GM12878 (cell line): ENCODE data around the gene COG1. TPM values are rescaled to one million over a fixed set of nuclear protein-coding genes. Genes with fewer than 3 reads are reported as not detected.
"Not testable (repeated sequence)": the region's sequence is repeated elsewhere in the genome, so short reads cannot be mapped to it uniquely, and the experiment has no call there.

Source experiments
- ATAC-seq: fragments of 200-7000 bp; cut with Tn5 transposase; 3 replicates; pipeline ENCODE4 v1.9.1; 2020; ENCODE audit warnings: mild to moderate bottlenecking, moderate library complexity
- BruUV-seq: library from RNA; stranded (reverse); fragments of 400-500 nt; replicated peaks from 2 replicates; lab custom pipeline; 2021; lab: Mats Ljungman, UMichigan
- CTCF ChIA-PET: fragments of 300-600 bp; sonication (Branson Sonifier 250); formaldehyde crosslinking; extraction: SDS; loops from one replicate; lab custom pipeline; 2021; ENCODE audit warnings: inconsistent platforms; lab: Yijun Ruan, JAX
- POLR2A ChIA-PET: fragments of 350-600 bp; formaldehyde crosslinking; extraction: SDS; loops from one replicate; lab custom pipeline; 2021; ENCODE audit warnings: inconsistent platforms; lab: Charles Lee
- RAD21 ChIA-PET: fragments of 300-600 bp; sonication (Branson Sonifier 250); formaldehyde crosslinking; loops from one replicate; lab custom pipeline; 2023; ENCODE audit warnings: antibody characterized with exemption; ENCODE audit not compliant: unreplicated experiment; lab: Charles Lee
- SMC1A ChIA-PET: fragments of 300-600 bp; sonication (Branson Sonifier 250); formaldehyde crosslinking; loops from one replicate; lab custom pipeline; 2023; ENCODE audit not compliant: unreplicated experiment, uncharacterized antibody; lab: Charles Lee
- DNase-seq: peaks from one replicate; pipeline ENCODE4 v3.0.0-alpha.2; 2011; ENCODE audit warnings: low read depth, low spot score
- FAIRE-seq: peaks from 3 replicates; lab custom pipeline; 2011; peaks lifted over from hg19 to GRCh38; lab: Jason Lieb, UNC
- H2AFZ ChIP-seq: 2 replicates; pipeline ENCODE4 v1.6.0; 2011; ENCODE audit warnings: low read depth, low read length, control low read depth; ENCODE audit not compliant: control insufficient read depth
- H3K27ac ChIP-seq: 2 replicates; pipeline ENCODE4 v1.5.1; 2011; ENCODE audit warnings: control low read depth; ENCODE audit not compliant: control insufficient read depth, insufficient read depth
- H3K27me3 ChIP-seq, 2 experiments: replicated peaks in 1 of 2; 2 replicates each; pipeline versions ENCODE4 v1.6.0 to v1.6.1; 2011; ENCODE audit warnings: low read length in 1 of 2; ENCODE audit not compliant: control insufficient read depth in 2 of 2, insufficient read depth in 2 of 2
- H3K36me3 ChIP-seq, 2 experiments: 2 replicates each; pipeline ENCODE4 v1.5.1; 2011; ENCODE audit warnings: low read length in 1 of 2; ENCODE audit not compliant: control insufficient read depth in 2 of 2, insufficient read depth in 2 of 2
- H3K4me1 ChIP-seq: 2 replicates; pipeline ENCODE4 v1.6.1; 2011; ENCODE audit warnings: mild to moderate bottlenecking, low read length, moderate library complexity, mixed read lengths; ENCODE audit not compliant: control insufficient read depth, insufficient read depth
- H3K4me2 ChIP-seq: 2 replicates; pipeline ENCODE4 v1.6.0; 2011; ENCODE audit warnings: control low read depth; ENCODE audit not compliant: control insufficient read depth, insufficient read depth
- H3K4me3 ChIP-seq: fragments of 200-600 bp; sonication (generic); 2 replicates; pipeline ENCODE4 v1.5.1; 2016
- H3K79me2 ChIP-seq: 2 replicates; pipeline ENCODE4 v1.6.0; 2011; ENCODE audit warnings: low read length; ENCODE audit not compliant: control insufficient read depth, insufficient read depth
- H3K9ac ChIP-seq: 2 replicates; pipeline ENCODE4 v1.8.0; 2011; ENCODE audit warnings: low read length, control low read depth, mixed read lengths; ENCODE audit not compliant: control insufficient read depth, insufficient read depth
- H3K9me3 ChIP-seq: replicated peaks from 3 replicates; pipeline ENCODE4 v1.5.1; 2011; ENCODE audit warnings: mild to moderate bottlenecking, low read length; ENCODE audit not compliant: control insufficient read depth, insufficient read depth
- H4K20me1 ChIP-seq: 2 replicates; pipeline ENCODE4 v1.6.0; 2011; ENCODE audit not compliant: control insufficient read depth, insufficient read depth
- BCL3 ChIP-seq: IDR thresholded peaks from 2 replicates; pipeline ENCODE4 v1.6.1; 2011; ENCODE audit warnings: borderline replicate concordance, low read depth, mild to moderate bottlenecking, moderate library complexity, low read length; ENCODE audit not compliant: insufficient read depth, poor library complexity, severe bottlenecking
- CBX5 ChIP-seq: sonication (generic); IDR thresholded peaks from 2 replicates; pipeline ENCODE4 v1.6.1; 2016; ENCODE audit warnings: low read depth, moderate library complexity, mild to moderate bottlenecking, inconsistent platforms
- CEBPB ChIP-seq, 2 experiments: fragments of 150-350 bp in 1 of 2; IDR thresholded peaks; 2 replicates each; pipeline ENCODE4 v1.6.1; 2012 to 2014; ENCODE audit warnings: low read depth in 2 of 2, low read length in 2 of 2, borderline replicate concordance in 1 of 2, inconsistent platforms in 1 of 2
- CHD4 ChIP-seq: fragments of 200-600 bp; sonication (generic); IDR thresholded peaks from 2 replicates; pipeline ENCODE4 v1.6.1; 2016; ENCODE audit warnings: mild to moderate bottlenecking
- CREB1 ChIP-seq: IDR thresholded peaks from 2 replicates; pipeline ENCODE4 v1.6.1; 2012; ENCODE audit warnings: low read depth, mild to moderate bottlenecking, inconsistent platforms
- EED ChIP-seq: sonication (generic); IDR thresholded peaks from 2 replicates; pipeline ENCODE4 v1.6.1; 2016; ENCODE audit warnings: antibody characterized with exemption, low read depth
- MEF2A ChIP-seq: IDR thresholded peaks from 2 replicates; pipeline ENCODE4 v1.6.1; 2011; ENCODE audit warnings: low read depth, mild to moderate bottlenecking, low read length, moderate library complexity; ENCODE audit not compliant: insufficient read depth
- NFYA ChIP-seq: IDR thresholded peaks from 2 replicates; pipeline ENCODE4 v1.6.1; 2011; ENCODE audit warnings: low read depth, mild to moderate bottlenecking, low read length, improper control_type of control experiment, borderline replicate concordance
- NR2C2 ChIP-seq: IDR thresholded peaks from 2 replicates; pipeline ENCODE4 v1.6.1; 2011; ENCODE audit warnings: borderline replicate concordance, low read depth; ENCODE audit not compliant: control insufficient read depth, insufficient read length
- PAX5 ChIP-seq: IDR thresholded peaks from 2 replicates; pipeline ENCODE4 v1.6.1; 2011; ENCODE audit warnings: low read depth, low read length, borderline replicate concordance
- POU2F2 ChIP-seq: IDR thresholded peaks from 3 replicates; pipeline ENCODE4 v1.6.1; 2011; ENCODE audit warnings: low read depth, mild to moderate bottlenecking, low read length, borderline replicate concordance
- ZBED1 ChIP-seq: IDR thresholded peaks from 2 replicates; pipeline ENCODE4 v1.6.1; 2016; ENCODE audit warnings: borderline replicate concordance
- ZNF274 ChIP-seq: IDR thresholded peaks from one replicate; pipeline ENCODE4 v1.8.0; 2011; ENCODE audit not compliant: insufficient read length, insufficient read depth
- ZSCAN29 ChIP-seq: fragments of 450-650 bp; IDR thresholded peaks from 2 replicates; pipeline ENCODE4 v1.6.1; 2017; ENCODE audit warnings: mild to moderate bottlenecking, moderate library complexity
- WGBS: methylation state at CpG from one replicate; pipeline ENCODE4 v1.1.6; 2016; ENCODE audit warnings: low lambda C conversion rate; ENCODE audit not compliant: insufficient replicate concordance, insufficient coverage; ENCODE audit errors: missing lambda C conversion rate; 5-methylcytosine and 5-hydroxymethylcytosine counted together
- in situ Hi-C: fragments of 300-500 bp; cut with MboI; formaldehyde crosslinking; loops from 9 replicates; pipeline ENCODE4 v1.14.3; 2018; ENCODE audit warnings: mixed read lengths
- intact Hi-C: fragments of 100-400 bp; cut with micrococcal nuclease; formaldehyde crosslinking; loops from one replicate; pipeline ENCODE4 v1.14.2; 2022; ENCODE audit not compliant: unreplicated experiment
- polyA plus RNA-seq, 11 experiments: library from polyadenylated mRNA; depleted of rRNA in 4 of 11; unstranded in 6 of 11; stranded (reverse) in 5 of 11; fragments of >200 nt; fragmentation: Nextera tagmentation in 4 of 11; fragmentation: Illumina TruSeq in 1 of 11; extraction: Ambion mirVana in 4 of 11; extraction: Trizol in 1 of 11; gene quantifications; 1 replicate in 1 of 11; 2 replicates in 10 of 11; pipeline versions ENCODE4 v1.2.1 to v1.2.3, GENCODE V29; 2011 to 2016; ENCODE audit warnings: inconsistent platforms in 2 of 11, missing spikeins in 2 of 11, low read depth in 1 of 11
- total RNA-seq, 4 experiments: library from RNA; depleted of rRNA in 3 of 4; stranded (reverse); fragments of >200 nt in 3 of 4; fragmentation: Illumina TruSeq in 1 of 4; extraction: Trizol in 1 of 4; gene quantifications; 2 replicates each; pipeline versions ENCODE4 v1.2.1 to v1.2.3, GENCODE V29; 2013 to 2021

The COG1 gene
- total and polyA plus RNA-seq, 10 of the 15 experiments (the other 5 are each of a cell fraction or from before 2014, with no cell fraction given) = 10.5 to 24.1 (median 18.1) TPM

DNA sequence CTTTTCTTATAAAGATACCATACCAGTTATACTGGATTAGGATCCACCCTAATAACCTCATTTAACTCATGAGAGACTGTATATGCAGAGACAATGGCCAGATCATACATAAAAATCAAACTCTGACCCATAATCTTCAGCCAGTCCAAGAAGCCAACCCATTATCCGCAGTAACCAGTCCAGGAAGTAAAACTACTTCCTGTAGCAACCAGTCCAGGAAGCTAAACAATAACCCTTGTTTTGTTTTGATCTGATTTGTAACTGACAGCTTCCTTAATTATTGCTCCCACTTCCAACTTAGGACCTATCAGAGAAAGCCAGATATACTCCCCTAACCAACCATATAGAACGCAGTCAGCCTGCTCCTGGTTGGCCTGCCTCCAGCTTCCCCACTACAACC, 47.2 kb upstream of the COG1 start:
- Histone ChIP-seq H3K36me3 (no peaks in the 10 kb centered on the region), H4K20me1 (no peaks in the 10 kb centered on the region), H3K27ac (no peak overlapping the region), H3K4me1 (no peaks in the 10 kb centered on the region), H3K79me2 (no peaks in the 10 kb centered on the region), H3K9me3 (peaks cover 11% of the 10 kb centered on the region), H3K9ac (no peak overlapping the region), H3K4me3 (no peak overlapping the region), H2AFZ (no peak overlapping the region), H3K27me3 (no peaks in the 10 kb centered on the region), H3K4me2 (no peak overlapping the region)
- 92% methylated on average over 2 of the region's 2 CpGs for WGBS
- SMC1A ChIA-PET = interaction anchor here (0.6 to 1.1 kb wide), 2 partner anchors 11 to 39 kb away, joined by 4 read pairs; no protein-coding TSS in a partner anchor
- RAD21 ChIA-PET = no interaction called here
- POLR2A ChIA-PET = interaction anchor here (0.7 kb wide), 1 partner anchor 8 kb away, joined by 3 read pairs; no protein-coding TSS in a partner anchor
- no peak for ATAC-seq
- BruUV-seq = no TSS peak
- no peak for DNase-seq
- no peak for FAIRE-seq
- CTCF ChIA-PET = interaction anchor here (0.9 kb wide), 2 partner anchors 10 to 159 kb away, joined by 3 read pairs; no protein-coding TSS in a partner anchor
- in situ Hi-C loops = no loop called here
- intact Hi-C loops = no loop called here
- TF ChIP-seq PAX5 = no peak
- no peak for TF ChIP-seq BCL3
- TF ChIP-seq NR2C2 = no peak
- TF ChIP-seq POU2F2 = no peak
- no peak for TF ChIP-seq NFYA
- TF ChIP-seq MEF2A = no peak
- TF ChIP-seq CHD4 = no peak
- no peak for TF ChIP-seq ZNF274
- TF ChIP-seq ZSCAN29 = no peak
- TF ChIP-seq ZBED1 = no peak
- no peak for TF ChIP-seq CBX5
- TF ChIP-seq EED = no peak
- TF ChIP-seq CREB1 = no peak
- TF ChIP-seq CEBPB (IDR thresholded peaks at IDR 0.05; ENCODE audit: borderline replicate concordance in 1 of 2, low read depth in 2 of 2, low read length in 2 of 2) = no peak
- TF ChIP-seq, all 136 proteins: peak for 0

DNA sequence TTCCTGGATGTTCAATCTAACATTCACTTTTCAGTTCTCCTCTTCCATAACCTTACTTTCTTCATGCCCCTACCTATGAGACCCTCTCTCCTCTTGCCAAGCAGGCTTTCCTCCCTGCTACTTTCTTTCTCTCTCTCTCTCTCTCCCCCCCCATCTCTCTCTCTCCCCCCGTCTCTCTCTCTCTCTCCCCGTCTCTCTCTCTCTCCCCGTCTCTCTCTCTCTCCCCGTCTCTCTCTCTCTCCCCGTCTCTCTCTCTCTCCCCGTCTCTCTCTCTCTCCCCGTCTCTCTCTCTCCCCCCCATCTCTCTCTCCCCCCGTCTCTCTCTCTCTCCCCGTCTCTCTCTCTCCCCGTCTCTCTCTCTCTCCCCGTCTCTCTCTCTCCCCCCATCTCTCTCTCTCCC, 45.1 kb upstream of the COG1 start:
- H4K20me1 ChIP-seq, FAIRE-seq, in situ Hi-C loops, H3K27me3 ChIP-seq, H3K36me3 ChIP-seq, POLR2A ChIA-PET, BruUV-seq, H3K9ac ChIP-seq, H3K79me2 ChIP-seq, H3K4me1 ChIP-seq, RAD21 ChIA-PET, H3K27ac ChIP-seq, SMC1A ChIA-PET, H3K4me2 ChIP-seq, intact Hi-C loops, ATAC-seq, H3K4me3 ChIP-seq, H2AFZ ChIP-seq, DNase-seq: not testable (repeated sequence)
- CTCF ChIA-PET = interaction anchor here (0.8 kb wide), 1 partner anchor 9 kb away, joined by 3 read pairs; no protein-coding TSS in a partner anchor
- WGBS = 57% methylated on average over 2 of the region's 11 CpGs
- H3K9me3 ChIP-seq = peaks cover 11% of the 10 kb centered on the region
